Kidney epithelial cell (primary cell): ENCODE results near the gene CCDC43. TPM values are rescaled to one million over a fixed set of nuclear protein-coding genes. Genes with fewer than 3 reads are reported as not detected.

Experiments used
- DNase-seq: peaks from one replicate; pipeline ENCODE4 v3.0.0-alpha.2; 2010; ENCODE audit warnings: low read depth
- H3K27me3 ChIP-seq: 2 replicates; pipeline ENCODE4 v1.6.0; 2011; ENCODE audit warnings: low read length; ENCODE audit not compliant: control insufficient read depth, insufficient read depth
- H3K36me3 ChIP-seq: 2 replicates; pipeline ENCODE4 v1.5.1; 2011; ENCODE audit warnings: low read length; ENCODE audit not compliant: control insufficient read depth, insufficient read depth
- H3K4me3 ChIP-seq: 2 replicates; pipeline ENCODE4 v1.5.1; 2011; ENCODE audit warnings: low read depth, mild to moderate bottlenecking, control low read depth, low read length
- CTCF ChIP-seq: IDR thresholded peaks from 2 replicates; pipeline ENCODE4 v1.5.1; 2011; ENCODE audit warnings: mild to moderate bottlenecking, moderate library complexity, low read length, control low read depth, inconsistent platforms; ENCODE audit not compliant: insufficient read depth, poor library complexity, severe bottlenecking
- total RNA-seq: library from RNA; depleted of rRNA; stranded (reverse); fragments of >200 nt; gene quantifications from 2 replicates; pipeline ENCODE4 v1.2.3, GENCODE V29; 2015

CCDC43 gene
- total RNA-seq, 1 donor from 2014 or later = 23.6 TPM

DNA sequence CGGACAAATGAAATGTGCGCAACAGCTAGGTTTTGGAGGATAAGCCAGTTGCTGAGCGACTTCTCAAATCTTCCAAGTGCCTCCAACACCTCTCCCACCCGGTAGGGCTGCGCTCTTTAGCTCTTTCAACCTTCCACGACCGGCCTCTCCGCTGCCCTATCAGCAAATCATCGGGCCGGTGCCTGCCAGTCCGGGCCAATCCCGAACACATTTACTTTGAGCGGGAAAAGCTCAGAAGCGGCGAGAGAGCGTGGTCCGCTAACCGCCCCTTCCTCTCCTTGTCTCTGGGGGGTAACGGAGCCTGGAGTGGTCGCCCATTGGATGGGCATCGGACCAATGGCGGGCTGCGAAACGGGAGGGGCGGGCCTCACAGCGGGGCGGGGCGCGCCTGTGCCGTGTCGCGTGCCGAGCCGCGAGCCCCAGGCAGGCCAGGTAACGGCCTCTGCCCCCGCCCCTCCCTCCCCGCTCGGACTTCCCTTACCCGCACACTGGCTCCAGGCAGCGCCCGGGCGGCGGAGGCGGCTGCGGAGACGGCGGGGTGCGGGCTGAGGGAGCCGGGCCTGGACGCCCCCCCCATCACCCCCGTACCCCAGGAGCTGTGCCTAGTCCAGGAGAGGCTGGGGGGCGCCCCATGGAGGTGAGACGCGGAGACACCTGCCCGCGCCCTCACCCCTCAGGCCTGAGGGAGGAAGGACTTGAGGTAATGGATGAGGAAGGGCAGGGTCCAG lies 33.4 kb downstream of the CCDC43 start, which contains the start of gene MEIOC:
Gene MEIOC (plus strand): TSS at position 486 of the 728 bp plus-strand sequence. CDS start 146 bp downstream, at position 632.
- Histone ChIP-seq H3K4me3 (peak within 1 kb of the TSS; percentile 23), H3K27me3 (peaks cover 14% of the 10 kb centered on the region), H3K36me3 (no peaks in the 10 kb centered on the region)
- peak; percentile 24 for TF ChIP-seq CTCF
- no peak for DNase-seq

- H3K36me3 ChIP-seq = no peaks in the 10 kb centered on the region
- peaks cover 14% of the 10 kb centered on the region for H3K27me3 ChIP-seq
- no peak overlapping the region for H3K4me3 ChIP-seq
- no peak for DNase-seq
- TF ChIP-seq CTCF = no peak
Observed at GRCh38 chr17:44653954-44654353, 35.6 kb downstream of the CCDC43 start.

- Histone ChIP-seq H3K4me3 (no peak overlapping the region), H3K36me3 (no peaks in the 10 kb centered on the region), H3K27me3 (peaks cover 14% of the 10 kb centered on the region)
- DNase-seq = no peak
- no peak for TF ChIP-seq CTCF
Observed at GRCh38 chr17:44653384-44653783, 36.2 kb downstream of the CCDC43 start.

- H3K27me3 ChIP-seq = peaks cover 14% of the 10 kb centered on the region
- TF ChIP-seq CTCF = no peak
- H3K4me3 ChIP-seq = no peak overlapping the region
- H3K36me3 ChIP-seq = no peaks in the 10 kb centered on the region
- no peak for DNase-seq
Observed at GRCh38 chr17:44652727-44653126, 36.8 kb downstream of the CCDC43 start.

DNA sequence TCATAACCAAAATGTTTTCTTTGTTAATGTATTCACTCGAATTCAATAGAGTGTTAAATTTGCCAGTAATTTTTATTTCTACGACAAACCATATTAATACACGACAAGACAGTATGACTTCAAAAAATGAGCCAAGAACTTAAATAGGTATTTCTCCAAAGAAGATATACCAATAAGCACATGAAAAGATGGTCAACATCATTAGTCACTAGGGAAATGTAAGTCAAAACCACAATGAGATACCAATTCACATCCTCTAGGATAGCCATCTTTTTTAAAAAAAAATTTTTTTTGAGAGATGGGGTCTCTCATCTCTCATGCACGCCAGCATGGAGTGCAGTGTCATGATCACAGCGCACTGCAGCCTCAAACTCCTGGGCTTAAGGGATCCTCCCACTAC lies 38.3 kb downstream of the CCDC43 start:
- H3K27me3 ChIP-seq = peaks cover 8% of the 10 kb centered on the region
- H3K36me3 ChIP-seq = no peaks in the 10 kb centered on the region
- H3K4me3 ChIP-seq = no peak overlapping the region
- DNase-seq = no peak
- no peak for TF ChIP-seq CTCF

- Histone ChIP-seq H3K4me3 (no peak overlapping the region), H3K36me3 (no peaks in the 10 kb centered on the region), H3K27me3 (no peaks in the 10 kb centered on the region)
- DNase-seq = no peak
- TF ChIP-seq CTCF = no peak
Observed at GRCh38 chr17:44648963-44649362, 40.6 kb downstream of the CCDC43 start.
